ENCODE data around the gene CIAO3.
"Not testable (repeated sequence)": the region's sequence is repeated elsewhere in the genome, so short reads cannot be mapped to it uniquely, and the experiment has no call there.

Gene CIAO3

GRCh38 chr16:708019-708418 lies 32.8 kb downstream of the CIAO3 start:
- no peak for DNase-seq

GRCh38 chr16:707062-707538 lies 33.7 kb downstream of the CIAO3 start:
- no peak for DNase-seq

GRCh38 chr16:706189-707061 lies 34.4 kb downstream of the CIAO3 start:
- DNase-seq, result peak; percentile 28

- peak; percentile 32 for DNase-seq
These were observed 35.2 kb downstream of the CIAO3 start, which contains the start of gene FBXL16 for GRCh38 chr16:705431-706188. FBXL16 (minus strand) TSS chr16:705801; CDS start chr16:697405, 8,396 bp downstream.

- no peak for DNase-seq
These were observed 36.0 kb downstream of the CIAO3 start for GRCh38 chr16:704552-705380.

GRCh38 chr16:704047-704446 lies 36.8 kb downstream of the CIAO3 start:
- DNase-seq, result no peak

GRCh38 chr16:703406-703805 lies 37.4 kb downstream of the CIAO3 start:
- no peak for DNase-seq

GRCh38 chr16:702341-702740 lies 38.5 kb downstream of the CIAO3 start:
- DNase-seq, result no peak

- no peak for DNase-seq
These were observed 39.9 kb downstream of the CIAO3 start for GRCh38 chr16:700684-701584.

- DNase-seq, result no peak
These were observed 41.7 kb downstream of the CIAO3 start for GRCh38 chr16:698911-699671.

- peak; percentile 95 for DNase-seq
These were observed 45.3 kb downstream of the CIAO3 start for GRCh38 chr16:695355-696089.

- no peak for DNase-seq
These were observed 45.9 kb downstream of the CIAO3 start for GRCh38 chr16:694863-695354.

GRCh38 chr16:694187-694862 lies 46.5 kb downstream of the CIAO3 start:
- DNase-seq, result no peak

- DNase-seq, result no peak
These were observed 47.0 kb downstream of the CIAO3 start for GRCh38 chr16:693766-694165.

GRCh38 chr16:693364-693763 lies 47.4 kb downstream of the CIAO3 start:
- DNase-seq, result no peak

- no peak for DNase-seq
These were observed 48.3 kb downstream of the CIAO3 start for GRCh38 chr16:692356-693108.

GRCh38 chr16:691242-691641 lies 49.6 kb downstream of the CIAO3 start:
- DNase-seq, result not testable (repeated sequence)

- DNase-seq, result no peak
These were observed 51.5 kb downstream of the CIAO3 start for GRCh38 chr16:689175-689897.

All from DMS79 treated with DMSO at 0.1 percent for 48 hours (cell line).